ENCODE results near the gene ACOX3.

DNA sequence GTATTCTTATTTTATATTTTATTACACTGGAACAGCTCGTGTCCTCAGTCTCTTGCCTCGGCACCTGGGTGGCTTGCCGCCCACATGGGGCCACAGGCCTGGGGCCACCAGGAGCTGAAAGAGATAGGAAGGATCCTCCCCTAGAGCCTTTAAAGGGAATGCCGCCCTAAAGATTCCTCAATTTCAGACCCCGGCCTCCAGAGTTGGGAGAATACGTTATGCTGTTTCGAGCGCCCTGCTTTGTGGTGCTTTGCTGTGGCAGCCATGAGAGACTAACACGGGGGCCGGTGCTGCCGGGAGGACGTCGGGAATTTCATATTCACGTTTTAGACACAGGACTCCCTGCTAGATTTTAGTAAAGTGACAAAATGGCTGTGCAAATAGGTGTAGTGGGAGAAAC lies 33.2 kb downstream of the ACOX3 start:
- TF ChIP-seq POLR2A (IDR thresholded peaks at IDR 0.05) = no peak
- TF ChIP-seq, protein P1, sequence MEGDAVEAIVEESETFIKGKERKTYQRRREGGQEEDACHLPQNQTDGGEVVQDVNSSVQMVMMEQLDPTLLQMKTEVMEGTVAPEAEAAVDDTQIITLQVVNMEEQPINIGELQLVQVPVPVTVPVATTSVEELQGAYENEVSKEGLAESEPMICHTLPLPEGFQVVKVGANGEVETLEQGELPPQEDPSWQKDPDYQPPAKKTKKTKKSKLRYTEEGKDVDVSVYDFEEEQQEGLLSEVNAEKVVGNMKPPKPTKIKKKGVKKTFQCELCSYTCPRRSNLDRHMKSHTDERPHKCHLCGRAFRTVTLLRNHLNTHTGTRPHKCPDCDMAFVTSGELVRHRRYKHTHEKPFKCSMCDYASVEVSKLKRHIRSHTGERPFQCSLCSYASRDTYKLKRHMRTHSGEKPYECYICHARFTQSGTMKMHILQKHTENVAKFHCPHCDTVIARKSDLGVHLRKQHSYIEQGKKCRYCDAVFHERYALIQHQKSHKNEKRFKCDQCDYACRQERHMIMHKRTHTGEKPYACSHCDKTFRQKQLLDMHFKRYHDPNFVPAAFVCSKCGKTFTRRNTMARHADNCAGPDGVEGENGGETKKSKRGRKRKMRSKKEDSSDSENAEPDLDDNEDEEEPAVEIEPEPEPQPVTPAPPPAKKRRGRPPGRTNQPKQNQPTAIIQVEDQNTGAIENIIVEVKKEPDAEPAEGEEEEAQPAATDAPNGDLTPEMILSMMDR (IDR thresholded peaks at IDR 0.05) = no peak
